Measurements from ENCODE around the gene VAT1. TPM values are rescaled to one million over a fixed set of nuclear protein-coding genes. Genes with fewer than 3 reads are reported as not detected.
"Not testable (repeated sequence)": the region's sequence is repeated elsewhere in the genome, so short reads cannot be mapped to it uniquely, and the experiment has no call there.

The VAT1 gene
- total RNA-seq, 1 donor from 2014 or later = 115 TPM

- H3K4me3 Mint-ChIP-seq = peak within 1 kb of the TSS; percentile 96
- H3K4me1 Mint-ChIP-seq = peaks cover 30% of the 10 kb centered on the region
- no peaks in the 10 kb centered on the region for H3K9me3 Mint-ChIP-seq
- no peaks in the 10 kb centered on the region for H3K27me3 Mint-ChIP-seq (ENCODE audit: low read depth)
- peak; percentile 83 for TF ChIP-seq CTCF (conservative IDR thresholded peaks at IDR 0.05)
- H3K27ac Mint-ChIP-seq (ENCODE audit: unreplicated experiment) = peak within 1 kb of the TSS; percentile 100
- H3K36me3 Mint-ChIP-seq (ENCODE audit: low read depth) = peaks cover 4% of the 10 kb centered on the region
- peak; percentile 93 for DNase-seq (ENCODE audit: low read depth, low spot score)
These were observed 23.9 kb downstream of the VAT1 start, which contains the start of gene RPL27 for GRCh38 chr17:42997984-42998938. Gene RPL27, plus strand, starts transcription at chr17:42998419. Its CDS starts 332 bp downstream, at chr17:42998751.

- peak overlapping the region; percentile 96 for H3K4me3 Mint-ChIP-seq
- no peak for DNase-seq (ENCODE audit: low read depth, low spot score)
- H3K27me3 Mint-ChIP-seq (ENCODE audit: low read depth) = no peaks in the 10 kb centered on the region
- H3K4me1 Mint-ChIP-seq = peaks cover 30% of the 10 kb centered on the region
- H3K9me3 Mint-ChIP-seq = no peaks in the 10 kb centered on the region
- no peak for TF ChIP-seq CTCF (conservative IDR thresholded peaks at IDR 0.05)
- H3K36me3 Mint-ChIP-seq (ENCODE audit: low read depth) = peaks cover 3% of the 10 kb centered on the region
- peak overlapping the region; percentile 0 for H3K27ac Mint-ChIP-seq (ENCODE audit: unreplicated experiment)
These were observed 24.7 kb downstream of the VAT1 start for GRCh38 chr17:42997390-42997983.

- H3K27ac Mint-ChIP-seq (ENCODE audit: unreplicated experiment); H3K27me3 Mint-ChIP-seq (ENCODE audit: low read depth); DNase-seq (ENCODE audit: low read depth, low spot score); H3K36me3 Mint-ChIP-seq (ENCODE audit: low read depth); H3K9me3 Mint-ChIP-seq; H3K4me3 Mint-ChIP-seq: not testable (repeated sequence)
- H3K4me1 Mint-ChIP-seq = peaks cover 17% of the 10 kb centered on the region
These were observed 28.3 kb downstream of the VAT1 start for GRCh38 chr17:42993913-42994312.

GRCh38 chr17:42992872-42993271 lies 29.3 kb downstream of the VAT1 start:
- Mint-ChIP-seq H3K36me3 (ENCODE audit: low read depth) (peaks cover 6% of the 10 kb centered on the region), H3K27ac (ENCODE audit: unreplicated experiment) (no peak overlapping the region), H3K4me3 (no peak overlapping the region), H3K4me1 (peaks cover 9% of the 10 kb centered on the region), H3K27me3 (ENCODE audit: low read depth) (no peaks in the 10 kb centered on the region), H3K9me3 (no peaks in the 10 kb centered on the region)
- DNase-seq (ENCODE audit: low read depth, low spot score) = no peak
- no peak for TF ChIP-seq CTCF (conservative IDR thresholded peaks at IDR 0.05)

GRCh38 chr17:42991471-42991870 lies 30.7 kb downstream of the VAT1 start:
- Mint-ChIP-seq H3K4me3 (no peak overlapping the region), H3K4me1 (no peaks in the 10 kb centered on the region), H3K27ac (ENCODE audit: unreplicated experiment) (peak overlapping the region; percentile 62), H3K36me3 (ENCODE audit: low read depth) (peaks cover 6% of the 10 kb centered on the region), H3K9me3 (no peaks in the 10 kb centered on the region), H3K27me3 (ENCODE audit: low read depth) (no peaks in the 10 kb centered on the region)
- no peak for DNase-seq (ENCODE audit: low read depth, low spot score)
- no peak for TF ChIP-seq CTCF (conservative IDR thresholded peaks at IDR 0.05)

All from neural crest cell (in vitro differentiated cells).